Measurements from ENCODE around the gene CATSPERD. TPM values are rescaled to one million over a fixed set of nuclear protein-coding genes. Genes with fewer than 3 reads are reported as not detected.
"Not testable (repeated sequence)": the region's sequence is repeated elsewhere in the genome, so short reads cannot be mapped to it uniquely, and the experiment has no call there.

CATSPERD gene
- total RNA-seq, 4 donors from 2014 or later: not detected

DNA sequence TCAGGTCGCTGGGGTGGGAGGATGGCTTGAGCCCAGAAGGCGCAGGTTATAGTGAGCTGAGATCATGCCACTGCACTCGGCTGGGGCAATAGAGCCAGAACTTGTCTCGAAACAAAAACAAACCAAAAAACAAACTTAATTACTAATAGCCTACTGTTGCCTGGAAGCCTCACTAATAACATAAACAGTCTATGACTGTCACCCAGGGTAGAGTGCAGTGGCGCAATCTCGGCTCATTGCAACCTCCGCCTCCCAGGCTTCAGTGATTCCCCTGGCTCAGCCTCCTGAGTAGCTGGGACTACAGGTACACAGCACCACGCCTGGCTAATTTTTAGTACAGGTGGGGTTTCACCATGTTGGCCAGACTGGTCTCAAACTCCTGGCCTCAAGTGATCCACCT, 18.0 kb downstream of the CATSPERD start:
- no peaks in the 10 kb centered on the region for H3K9me3 ChIP-seq
- no peak for DNase-seq
- no peaks in the 10 kb centered on the region for H3K27me3 ChIP-seq
- H3K27ac ChIP-seq: no peak overlapping the region
- 67 to 75% methylated on average over 8 of the region's 8 CpGs for WGBS, 2 donors
- H3K4me1 ChIP-seq: no peaks in the 10 kb centered on the region
- TF ChIP-seq, protein P1, sequence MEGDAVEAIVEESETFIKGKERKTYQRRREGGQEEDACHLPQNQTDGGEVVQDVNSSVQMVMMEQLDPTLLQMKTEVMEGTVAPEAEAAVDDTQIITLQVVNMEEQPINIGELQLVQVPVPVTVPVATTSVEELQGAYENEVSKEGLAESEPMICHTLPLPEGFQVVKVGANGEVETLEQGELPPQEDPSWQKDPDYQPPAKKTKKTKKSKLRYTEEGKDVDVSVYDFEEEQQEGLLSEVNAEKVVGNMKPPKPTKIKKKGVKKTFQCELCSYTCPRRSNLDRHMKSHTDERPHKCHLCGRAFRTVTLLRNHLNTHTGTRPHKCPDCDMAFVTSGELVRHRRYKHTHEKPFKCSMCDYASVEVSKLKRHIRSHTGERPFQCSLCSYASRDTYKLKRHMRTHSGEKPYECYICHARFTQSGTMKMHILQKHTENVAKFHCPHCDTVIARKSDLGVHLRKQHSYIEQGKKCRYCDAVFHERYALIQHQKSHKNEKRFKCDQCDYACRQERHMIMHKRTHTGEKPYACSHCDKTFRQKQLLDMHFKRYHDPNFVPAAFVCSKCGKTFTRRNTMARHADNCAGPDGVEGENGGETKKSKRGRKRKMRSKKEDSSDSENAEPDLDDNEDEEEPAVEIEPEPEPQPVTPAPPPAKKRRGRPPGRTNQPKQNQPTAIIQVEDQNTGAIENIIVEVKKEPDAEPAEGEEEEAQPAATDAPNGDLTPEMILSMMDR (IDR thresholded peaks at IDR 0.05): no peak
- TF ChIP-seq POLR2A (IDR thresholded peaks at IDR 0.05): no peak
- intact Hi-C loops (cut with DNase I): no loop called here
- no peak overlapping the region for H3K4me3 ChIP-seq (replicated peaks in 1 of 3)
- no peaks in the 10 kb centered on the region for H3K36me3 ChIP-seq

DNA sequence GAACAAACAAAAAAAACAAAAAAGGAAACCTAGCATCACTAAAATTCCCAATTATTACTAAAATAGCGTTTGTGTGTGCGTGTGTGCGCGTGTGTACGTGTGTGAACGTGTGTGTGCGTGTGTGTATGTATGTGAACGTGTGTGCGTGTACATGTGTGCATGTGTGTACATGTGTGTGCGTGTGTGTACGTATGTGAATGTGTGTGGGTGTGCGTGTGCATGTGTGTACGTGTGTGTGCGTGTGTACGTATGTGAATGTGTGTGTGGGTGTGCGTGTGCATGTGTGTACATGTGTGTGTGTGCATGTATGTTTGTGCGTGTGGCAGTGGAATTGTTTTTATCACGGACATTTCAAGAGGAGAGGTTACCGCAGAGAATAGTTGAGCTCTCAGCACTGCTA, 21.6 kb downstream of the CATSPERD start:
- Histone ChIP-seq H3K4me1 (no peaks in the 10 kb centered on the region), H3K4me3 (replicated peaks in 1 of 3) (no peak overlapping the region), H3K36me3 (no peaks in the 10 kb centered on the region), H3K9me3 (no peaks in the 10 kb centered on the region), H3K27me3 (no peaks in the 10 kb centered on the region), H3K27ac (no peak overlapping the region)
- DNase-seq: no peak
- 84 to 88% methylated on average over 19 of the region's 19 CpGs for WGBS, 2 donors
- TF ChIP-seq, protein P1 (IDR thresholded peaks at IDR 0.05): no peak
- TF ChIP-seq POLR2A (IDR thresholded peaks at IDR 0.05): no peak
- intact Hi-C loops (cut with DNase I): no loop called here

DNA sequence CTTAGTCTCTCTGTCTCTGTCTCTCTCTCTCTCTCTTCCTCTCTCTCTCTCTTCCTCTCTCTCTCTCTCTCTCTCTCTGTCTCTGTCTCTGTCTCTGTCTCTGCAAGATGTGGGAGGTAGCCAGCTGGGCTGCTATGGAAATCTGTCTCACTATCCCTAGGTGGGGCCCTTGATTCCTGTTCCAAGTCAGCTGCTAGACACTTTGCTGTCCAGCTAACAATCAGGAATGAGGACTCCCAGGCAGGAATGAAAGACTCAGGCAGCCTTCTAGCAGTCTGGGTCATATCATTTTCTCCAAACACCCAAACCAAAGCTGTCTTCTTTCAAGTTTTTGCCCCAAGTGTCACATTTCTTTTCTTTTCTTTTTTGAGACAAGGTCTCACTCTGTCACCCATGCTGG, 23.2 kb downstream of the CATSPERD start:
- intact Hi-C loops (cut with DNase I): no loop called here
- Histone ChIP-seq H3K27ac (no peak overlapping the region), H3K4me3 (replicated peaks in 1 of 3) (no peak overlapping the region), H3K9me3 (no peaks in the 10 kb centered on the region), H3K36me3 (no peaks in the 10 kb centered on the region), H3K27me3 (no peaks in the 10 kb centered on the region), H3K4me1 (no peaks in the 10 kb centered on the region)
- TF ChIP-seq, protein P1 (IDR thresholded peaks at IDR 0.05): no peak
- TF ChIP-seq POLR2A (IDR thresholded peaks at IDR 0.05): no peak
- no peak for DNase-seq

DNA sequence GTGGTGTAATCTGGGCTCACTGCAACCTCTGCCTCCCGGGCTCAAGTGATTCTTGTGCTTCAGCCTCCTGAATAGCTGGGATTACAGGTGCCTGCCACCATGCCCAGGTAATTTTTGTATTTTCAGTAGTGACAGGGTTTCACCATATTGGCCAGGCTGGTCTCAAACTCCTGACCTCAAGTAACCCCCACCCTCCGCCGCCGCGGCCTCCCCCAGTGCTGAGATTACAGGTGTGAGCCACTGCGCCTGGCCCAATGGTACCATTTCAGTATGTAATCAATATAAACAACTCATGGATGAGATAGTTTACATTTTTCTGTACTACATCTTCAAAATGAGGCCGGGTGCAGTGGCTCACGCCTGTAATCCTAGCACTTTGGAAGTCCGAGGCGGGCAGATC, 24.6 kb downstream of the CATSPERD start:
- DNase-seq; H3K4me3 ChIP-seq (replicated peaks in 1 of 3); H3K4me1 ChIP-seq; H3K36me3 ChIP-seq; H3K27ac ChIP-seq; H3K27me3 ChIP-seq; intact Hi-C loops (cut with DNase I); H3K9me3 ChIP-seq: not testable (repeated sequence)
- WGBS, 2 donors: 85% methylated on average over 10 of the region's 10 CpGs

DNA sequence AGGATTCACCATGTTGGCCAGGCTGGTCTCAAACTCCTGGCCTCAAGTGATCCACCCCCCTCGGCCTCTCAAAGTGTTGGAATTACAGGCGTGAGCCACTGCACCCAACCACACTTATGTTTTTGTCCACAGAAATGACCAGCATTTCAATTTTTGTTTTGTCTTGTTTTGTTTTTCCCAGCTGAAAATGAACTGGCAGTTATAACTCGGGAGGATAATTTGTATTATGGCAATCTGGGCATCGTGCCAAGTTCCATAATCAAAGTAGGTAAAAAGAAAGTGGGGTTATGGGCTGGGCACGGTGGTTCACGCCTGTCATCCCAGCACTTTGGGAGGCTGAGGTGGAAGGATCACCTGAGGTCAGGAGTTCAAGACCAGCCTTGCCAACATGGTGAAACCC, 28.5 kb downstream of the CATSPERD start:
- DNase-seq; H3K4me1 ChIP-seq; intact Hi-C loops (cut with DNase I); H3K27me3 ChIP-seq; H3K9me3 ChIP-seq; H3K27ac ChIP-seq; H3K4me3 ChIP-seq (replicated peaks in 1 of 3); H3K36me3 ChIP-seq: not testable (repeated sequence)
- WGBS, 2 donors: 50% methylated on average over 6 of the region's 6 CpGs

DNA sequence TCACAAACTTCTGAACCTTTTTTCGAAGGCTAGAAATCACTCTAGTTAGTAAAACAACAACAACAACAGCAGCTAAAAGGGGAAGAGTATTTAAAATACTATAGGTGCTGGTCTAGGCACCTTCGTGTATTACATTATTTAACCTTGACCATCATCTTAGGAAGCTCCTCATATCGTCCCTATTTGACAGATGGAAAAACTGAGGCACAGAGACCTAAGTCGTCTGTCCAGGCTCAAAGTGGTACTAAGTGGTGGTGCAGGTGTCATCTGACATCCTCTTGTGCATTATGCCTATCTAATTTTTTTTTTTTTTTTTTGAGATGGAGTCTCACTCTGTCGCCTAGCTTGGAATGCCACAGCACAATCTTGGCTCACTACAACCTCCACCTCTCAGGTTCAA, 29.1 kb downstream of the CATSPERD start:
- no peak for DNase-seq
- intact Hi-C loops (cut with DNase I): no loop called here
- no peaks in the 10 kb centered on the region for H3K9me3 ChIP-seq
- H3K4me1 ChIP-seq: no peaks in the 10 kb centered on the region
- no peaks in the 10 kb centered on the region for H3K27me3 ChIP-seq
- TF ChIP-seq, protein P1 (IDR thresholded peaks at IDR 0.05): no peak
- no peak for TF ChIP-seq POLR2A (IDR thresholded peaks at IDR 0.05)
- H3K36me3 ChIP-seq: no peaks in the 10 kb centered on the region
- H3K27ac ChIP-seq: no peak overlapping the region
- 86 to 87% methylated on average over 5 of the region's 5 CpGs for WGBS, 2 donors
- H3K4me3 ChIP-seq (replicated peaks in 1 of 3): no peak overlapping the region
